ENCODE data around the gene SELENOH.

DNA sequence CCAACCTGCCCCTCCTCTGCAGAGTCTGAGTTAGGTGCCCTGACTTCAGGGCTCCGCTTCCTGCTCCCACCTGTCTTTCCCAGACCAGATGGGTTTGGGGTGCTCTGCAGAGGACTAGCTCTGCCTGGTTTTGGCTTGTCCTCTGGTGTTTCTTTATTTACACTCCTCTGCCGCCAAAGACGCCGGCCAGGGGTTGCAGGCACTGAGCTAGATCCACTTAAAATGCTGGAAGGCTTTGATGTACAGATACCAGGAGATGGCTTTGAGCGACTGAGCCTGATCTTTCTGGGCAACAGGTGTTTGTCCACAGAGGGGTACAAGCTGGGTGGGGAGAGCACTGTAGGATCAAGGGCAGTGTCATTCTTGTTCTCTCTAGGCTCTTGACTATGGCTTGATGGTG, 3.9 kb downstream of the SELENOH start:
- no peak for TF ChIP-seq CTCF (IDR thresholded peaks at IDR 0.05)
- TF ChIP-seq POLR2A (IDR thresholded peaks at IDR 0.05), result no peak
